Measurements from ENCODE around the gene ZMYND8. TPM values are rescaled to one million over a fixed set of nuclear protein-coding genes. Genes with fewer than 3 reads are reported as not detected.

ZMYND8 gene
- total and polyA plus RNA-seq, 2 of the 8 experiments (the other 6 are each of a cell fraction or from before 2014, with no cell fraction given), result 50.5 to 163 TPM

- peaks cover 0 to 14% of the 10 kb centered on the region in 2 experiments; a peak in 1 of 4 replicates for H3K79me2 ChIP-seq (ENCODE audit: control insufficient read depth in 1 of 2, insufficient read depth in 2 of 2, low read length in 2 of 2)
- no peak overlapping the region for H3K4me2 ChIP-seq (ENCODE audit: insufficient read depth in 1 of 2, low read depth in 2 of 2, low read length in 2 of 2)
- H3K56ac ChIP-seq (replicated peaks; ENCODE audit: insufficient read length, low read depth, low read length), result no peak overlapping the region
- peaks cover 38 to 76% (median 66%) of the 10 kb centered on the region in 4 experiments for H3K36me3 ChIP-seq (ENCODE audit: control insufficient read depth in 2 of 4, insufficient read depth in 4 of 4, low read length in 3 of 4)
- H3K23me2 ChIP-seq (ENCODE audit: low read depth, low read length), result no peaks in the 10 kb centered on the region
- no peak overlapping the region for H3K4ac ChIP-seq (replicated peaks; ENCODE audit: insufficient read length, low read depth, low read length)
- TF ChIP-seq, protein P1, sequence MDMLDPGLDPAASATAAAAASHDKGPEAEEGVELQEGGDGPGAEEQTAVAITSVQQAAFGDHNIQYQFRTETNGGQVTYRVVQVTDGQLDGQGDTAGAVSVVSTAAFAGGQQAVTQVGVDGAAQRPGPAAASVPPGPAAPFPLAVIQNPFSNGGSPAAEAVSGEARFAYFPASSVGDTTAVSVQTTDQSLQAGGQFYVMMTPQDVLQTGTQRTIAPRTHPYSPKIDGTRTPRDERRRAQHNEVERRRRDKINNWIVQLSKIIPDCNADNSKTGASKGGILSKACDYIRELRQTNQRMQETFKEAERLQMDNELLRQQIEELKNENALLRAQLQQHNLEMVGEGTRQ (IDR thresholded peaks at IDR 0.05; ENCODE audit: low read length), result no peak
- TF ChIP-seq POLR2AphosphoS5 (IDR thresholded peaks at IDR 0.05; ENCODE audit: low read depth, low read length) (peak; percentile 20; the same call in 1 of the 2 replicates), SP1 (IDR thresholded peaks at IDR 0.05; ENCODE audit: low read depth, low read length) (no peak)
- H3K9ac ChIP-seq (replicated peaks in 1 of 4; ENCODE audit: extremely low read depth in 1 of 4, low read depth in 3 of 4, low read length in 3 of 4), result no peak overlapping the region
- H3K23ac ChIP-seq (ENCODE audit: insufficient read length), result no peak overlapping the region
- no peak for FAIRE-seq
- no peak overlapping the region for H4K8ac ChIP-seq (ENCODE audit: extremely low read depth, insufficient read depth, low read length)
- H3K79me1 ChIP-seq (ENCODE audit: low read depth, low read length), result no peaks in the 10 kb centered on the region; the same call in 1 of the 2 replicates
- H4K5ac ChIP-seq (ENCODE audit: insufficient read length, low read depth, low read length), result no peak overlapping the region
- no peak overlapping the region for H2AK5ac ChIP-seq (ENCODE audit: low read depth, low read length)
- no peak overlapping the region for H2BK15ac ChIP-seq (ENCODE audit: low read length)
- H2BK5ac ChIP-seq (ENCODE audit: low read depth, low read length), result no peak overlapping the region
- ChIA-PET CTCF (ENCODE audit: partially characterized antibody) (interaction anchor here (0.8 to 1.7 kb wide), 5 partner anchors 13 to 148 kb away, joined by 3 to 6 read pairs (median 3); no protein-coding TSS in a partner anchor), POLR2A (ENCODE audit: partially characterized antibody) (interaction anchor here (1.2 to 2.3 kb wide), 2 partner anchors 9 to 12 kb away, joined by 3 to 4 read pairs; no protein-coding TSS in a partner anchor)
- 95% methylated on average over 14 of the region's 14 CpGs; no CpG with 5 or more reads in 1 of the 2 experiments for WGBS, 2 experiments (ENCODE audit: extremely low coverage in 1 of 2, insufficient coverage in 1 of 2, insufficient read length in 1 of 2, insufficient replicate concordance in 2 of 2, low coverage in 1 of 2, low lambda C conversion rate in 2 of 2, missing lambda C conversion rate in 1 of 2)
- H3K27ac ChIP-seq (ENCODE audit: low read depth, low read length), result no peak overlapping the region
- H4K20me1 ChIP-seq (replicated peaks in 1 of 2; ENCODE audit: control insufficient read depth in 1 of 2, insufficient read depth in 2 of 2, low read length in 2 of 2), result peaks cover 0 to 5% of the 10 kb centered on the region in 2 experiments
- H3K4me3 ChIP-seq (ENCODE audit: extremely low read depth in 1 of 4, insufficient read depth in 2 of 4, low read depth in 3 of 4, low read length in 4 of 4), result no peak overlapping the region
- H2BK20ac ChIP-seq (ENCODE audit: low read length), result no peak overlapping the region
- peaks cover 0 to 2% (median 0%) of the 10 kb centered on the region in 4 experiments; a peak in 2 of 7 replicates for H3K4me1 ChIP-seq (replicated peaks in 1 of 4; ENCODE audit: control insufficient read depth in 3 of 4, insufficient read depth in 4 of 4, low read length in 3 of 4)
- H2BK120ac ChIP-seq (replicated peaks; ENCODE audit: low read depth, low read length), result no peak overlapping the region
- no peak for DNase-seq (ENCODE audit: low read depth in 1 of 2, low spot score in 2 of 2)
- H3K27me3 ChIP-seq (replicated peaks in 1 of 4; ENCODE audit: control insufficient read depth in 3 of 4, extremely low read depth in 1 of 4, insufficient read depth in 3 of 4, low read length in 3 of 4), result no peaks in the 10 kb centered on the region
- H3K14ac ChIP-seq (ENCODE audit: insufficient read length), result no peak overlapping the region
- no peak overlapping the region for H4K91ac ChIP-seq (replicated peaks; ENCODE audit: insufficient read length, low read length)
- H2BK12ac ChIP-seq (ENCODE audit: low read depth, low read length), result no peak overlapping the region
- no peaks in the 10 kb centered on the region for H3K9me3 ChIP-seq (ENCODE audit: insufficient read depth in 2 of 2, low read depth in 1 of 2, low read length in 1 of 2)
- no peak overlapping the region for H2AFZ ChIP-seq (ENCODE audit: low read length)
- no peak overlapping the region for H3K18ac ChIP-seq (ENCODE audit: extremely low read depth, low read length)
Observed at GRCh38 chr20:47235853-47236638, 120.5 kb downstream of the ZMYND8 start.

All from H1 (cell line).